HG02852 (cell line): ENCODE results near the gene UNC13C.

Experiments
- ATAC-seq: cut with Tn5 transposase; IDR thresholded peaks from one replicate; pipeline ENCODE4 v1.9.1; 2021; ENCODE audit warnings: mild to moderate bottlenecking, moderate library complexity; ENCODE audit not compliant: unreplicated experiment

Gene UNC13C

DNA sequence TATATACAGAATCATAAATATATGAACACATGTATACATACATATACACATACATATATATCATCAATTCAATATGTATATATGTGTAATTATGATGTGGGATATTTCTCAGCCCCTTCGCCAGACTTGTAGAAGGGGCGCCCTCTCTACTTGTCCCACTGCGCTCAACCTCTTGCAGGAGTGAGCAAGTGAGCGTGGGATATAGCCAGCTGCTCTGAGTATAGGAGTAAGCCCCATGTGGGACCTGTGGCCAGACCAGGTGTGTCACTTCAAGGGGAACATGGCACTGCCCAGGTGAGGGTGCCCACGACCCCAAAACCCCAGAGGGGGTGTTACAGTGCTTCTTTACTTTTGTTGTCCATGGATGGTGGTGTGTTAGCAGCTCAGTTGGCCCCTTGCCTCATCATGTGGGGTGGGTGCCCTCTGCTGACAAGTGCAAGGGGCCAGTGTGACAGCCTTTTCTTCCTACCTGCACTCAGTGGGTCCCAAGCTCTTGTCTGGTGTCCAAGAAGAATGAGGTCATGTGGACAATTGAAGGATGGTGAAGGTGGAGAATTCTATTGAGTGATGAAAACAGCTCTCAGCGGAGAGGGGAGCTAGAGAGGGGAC lies 304.1 kb downstream of the UNC13C start:
- no peak for ATAC-seq

DNA sequence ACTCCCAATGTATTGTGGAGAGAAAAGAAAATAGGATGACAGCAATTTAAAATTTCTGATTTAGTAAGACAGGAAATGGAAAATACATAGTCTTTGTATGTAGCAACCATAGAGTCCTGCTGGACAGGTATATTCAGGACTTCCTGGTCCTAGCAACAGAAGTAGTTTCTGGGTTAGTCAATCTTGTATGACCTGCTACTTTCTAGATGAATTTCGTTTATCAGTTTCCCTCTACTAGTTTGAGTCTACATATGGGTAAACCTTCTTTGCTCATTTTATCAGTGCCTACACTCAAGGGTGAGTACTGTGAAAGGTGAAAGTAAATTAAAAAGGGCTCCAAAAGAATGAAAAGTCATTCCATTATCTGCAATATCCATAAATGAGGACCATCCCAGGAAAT lies 309.8 kb downstream of the UNC13C start:
- ATAC-seq = no peak

DNA sequence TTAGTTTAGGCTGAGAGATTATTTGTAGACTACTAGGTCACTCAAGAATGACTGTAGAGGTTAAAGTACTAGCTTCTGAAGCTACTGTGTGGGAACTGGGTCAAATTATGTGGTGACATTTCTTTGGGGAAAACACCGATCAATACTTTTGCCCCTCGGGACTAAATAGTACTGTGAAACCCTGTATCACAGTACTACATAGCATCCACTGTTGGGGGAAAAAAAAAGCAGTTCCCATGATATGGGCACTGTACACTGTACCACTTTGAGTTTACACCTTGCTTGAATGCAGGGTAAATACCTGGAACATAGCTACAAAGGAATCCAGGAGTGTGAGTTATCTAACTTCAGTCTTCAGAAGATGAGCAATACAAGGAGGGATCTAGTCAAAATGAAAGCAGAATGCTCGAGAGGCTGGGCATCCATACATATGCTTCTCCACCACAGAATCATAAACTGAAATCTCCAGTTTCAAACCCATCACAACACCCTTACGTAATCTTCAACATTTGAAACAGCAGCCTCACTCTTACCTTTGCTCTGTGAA lies 311.4 kb downstream of the UNC13C start:
- peak; percentile 84 for ATAC-seq

DNA sequence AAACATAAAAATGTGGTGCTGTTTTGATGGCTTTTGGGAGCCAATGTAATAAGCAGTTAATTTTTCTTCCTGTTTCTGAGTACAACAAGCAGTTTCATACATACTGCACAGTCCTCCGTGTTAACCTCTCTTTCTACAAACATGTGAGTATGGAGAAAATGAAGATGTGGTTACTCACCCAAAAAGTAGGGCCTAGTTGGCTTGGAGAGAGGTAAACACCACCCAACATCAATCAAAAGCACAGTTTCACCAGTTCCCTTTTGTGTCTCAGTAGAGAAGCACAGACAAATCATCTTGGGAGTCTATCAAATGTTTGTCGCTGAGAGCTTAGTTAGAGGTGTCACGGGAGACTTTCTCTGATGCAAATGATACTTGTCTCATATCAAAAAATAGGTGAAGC lies 320.2 kb downstream of the UNC13C start:
- no peak for ATAC-seq

DNA sequence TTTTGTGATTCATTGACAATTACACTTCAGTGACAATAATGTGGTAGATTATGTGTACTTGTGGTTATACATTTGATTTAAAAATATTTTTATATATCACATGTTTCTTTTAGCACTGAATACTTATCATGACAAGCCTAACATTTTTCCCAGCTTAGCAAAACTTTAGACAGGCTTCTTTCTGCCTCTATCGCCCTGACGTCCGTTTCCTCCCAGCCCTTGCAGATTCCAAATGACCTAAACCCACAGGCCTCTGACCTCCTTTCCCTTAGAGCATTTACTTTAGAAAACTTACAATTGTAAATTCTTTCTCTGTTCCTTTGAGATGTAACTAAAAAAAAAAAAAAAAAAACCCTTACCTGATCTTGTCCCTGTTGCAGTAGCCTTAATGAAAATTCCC lies 326.1 kb downstream of the UNC13C start:
- no peak for ATAC-seq

DNA sequence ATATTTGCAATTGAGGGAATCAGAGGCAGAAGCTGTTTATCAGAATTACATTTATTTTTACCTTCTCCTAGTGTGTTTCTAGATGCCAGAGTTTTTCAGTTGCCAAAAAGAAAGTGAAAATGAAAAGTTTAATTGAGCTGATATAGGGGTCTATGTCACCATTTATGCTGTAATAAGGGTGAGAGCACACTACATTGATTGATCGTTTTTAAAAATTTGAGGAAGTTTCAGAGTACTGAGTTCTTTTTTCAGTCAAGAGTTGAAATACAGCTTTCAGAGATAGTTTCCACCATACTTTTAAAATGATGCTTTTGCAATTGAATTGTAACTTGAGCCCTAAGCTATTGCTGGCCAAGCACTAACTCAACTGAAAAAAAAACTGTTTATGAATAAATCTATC lies 326.9 kb downstream of the UNC13C start:
- ATAC-seq = no peak

DNA sequence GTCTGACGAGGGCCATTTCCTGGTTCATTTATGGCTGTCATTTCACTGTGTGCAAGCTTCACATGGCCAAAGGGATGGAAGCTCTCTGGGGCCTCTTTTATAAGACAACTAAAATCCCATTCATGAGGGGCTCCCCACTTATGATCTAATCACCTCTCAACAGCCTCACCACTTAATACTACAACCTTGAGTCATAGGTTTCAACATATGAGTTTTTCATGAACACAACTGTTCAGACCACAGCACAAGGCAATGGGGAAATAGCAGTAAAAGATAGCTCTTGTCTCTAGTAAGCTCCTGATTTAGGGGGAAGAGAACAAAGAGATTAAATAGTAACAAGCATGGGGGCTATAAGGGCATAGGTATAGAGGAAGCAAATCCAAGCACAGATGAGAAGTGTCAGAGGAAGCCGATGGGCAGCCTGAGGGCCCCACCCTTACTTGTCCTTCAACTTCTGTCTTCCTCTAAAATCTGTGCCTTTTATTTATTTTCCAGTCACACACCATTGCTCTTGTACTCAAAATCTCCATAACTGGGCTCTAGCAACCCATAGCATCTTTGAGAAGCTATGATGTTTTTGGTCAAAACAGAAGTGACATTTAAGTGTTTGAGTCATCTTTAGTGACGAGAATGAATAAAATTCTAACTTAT lies 329.1 kb downstream of the UNC13C start:
- ATAC-seq = no peak

DNA sequence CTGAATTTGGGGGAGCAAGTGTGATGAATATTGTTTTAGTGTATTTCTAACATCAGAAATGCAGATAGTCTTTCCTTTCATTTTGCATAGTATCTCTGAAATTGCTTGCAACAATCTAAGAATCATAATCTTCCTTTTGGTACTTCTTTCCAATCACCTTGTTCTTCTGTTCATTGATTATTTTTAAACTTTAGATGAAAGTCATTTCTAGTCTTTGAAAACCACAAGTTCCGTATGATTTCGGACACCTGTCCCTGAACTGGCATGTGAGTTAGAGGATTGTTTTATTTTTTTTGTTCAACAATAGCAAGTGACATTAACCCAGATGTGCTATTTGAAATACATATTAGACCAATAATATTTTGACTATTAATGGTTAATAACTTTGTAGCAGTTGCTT lies 329.7 kb downstream of the UNC13C start:
- ATAC-seq = no peak

DNA sequence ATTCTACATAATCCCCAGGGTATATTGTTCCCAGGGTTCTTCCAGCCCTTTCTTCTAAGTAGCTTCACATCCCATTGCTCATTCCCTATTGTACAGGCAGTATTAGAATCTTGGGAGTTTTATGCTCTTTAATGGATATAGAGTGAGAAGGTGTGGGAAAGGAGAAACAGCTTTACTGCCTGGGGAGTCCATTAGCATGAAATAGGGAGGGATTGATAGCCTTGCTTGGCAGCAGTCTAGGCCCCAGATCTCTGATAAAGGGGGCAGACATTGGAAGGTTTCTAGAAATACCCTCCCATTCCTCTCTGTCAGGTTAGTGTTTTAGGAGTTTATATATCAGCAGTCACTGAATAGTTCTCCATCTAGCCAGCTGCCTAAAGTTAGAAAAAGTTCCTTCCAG lies 334.3 kb downstream of the UNC13C start:
- no peak for ATAC-seq

DNA sequence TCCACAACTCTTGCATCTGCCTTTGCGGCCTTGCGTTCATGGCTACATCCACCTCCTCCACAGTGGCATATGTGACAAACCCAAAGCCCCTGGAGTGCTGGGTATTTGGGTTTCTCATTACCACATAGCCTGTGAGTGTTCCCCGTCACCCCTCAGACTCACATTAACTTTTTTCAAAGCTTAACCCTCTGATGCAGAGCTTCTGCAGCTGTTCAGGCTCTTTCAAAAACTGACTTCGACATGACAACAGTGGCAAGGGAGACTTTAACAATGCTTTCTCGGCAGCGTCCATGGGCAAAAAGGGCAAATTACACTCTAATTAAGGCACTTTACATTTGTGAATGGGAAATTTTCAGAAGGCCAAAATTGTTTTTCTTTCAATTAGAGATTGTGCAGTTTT lies 343.2 kb downstream of the UNC13C start:
- no peak for ATAC-seq

DNA sequence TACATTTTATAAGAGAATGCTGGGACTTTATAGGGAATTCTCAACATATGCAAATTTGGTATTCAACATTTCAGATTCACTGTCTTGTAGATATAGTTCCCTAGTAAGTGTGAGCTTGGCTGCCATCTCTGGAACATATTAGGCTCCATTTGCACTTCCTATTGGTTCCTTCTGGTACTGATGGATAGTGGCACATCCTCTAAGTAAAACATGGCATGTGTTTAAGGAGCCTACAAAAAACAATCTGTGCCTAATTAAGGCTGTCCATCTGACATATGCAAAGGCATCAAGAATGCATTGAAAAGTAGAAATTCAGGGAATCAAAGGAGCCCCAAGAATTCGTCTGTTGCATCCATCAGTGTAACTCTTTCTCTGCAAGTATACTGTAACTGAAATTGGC lies 344.1 kb downstream of the UNC13C start:
- no peak for ATAC-seq

DNA sequence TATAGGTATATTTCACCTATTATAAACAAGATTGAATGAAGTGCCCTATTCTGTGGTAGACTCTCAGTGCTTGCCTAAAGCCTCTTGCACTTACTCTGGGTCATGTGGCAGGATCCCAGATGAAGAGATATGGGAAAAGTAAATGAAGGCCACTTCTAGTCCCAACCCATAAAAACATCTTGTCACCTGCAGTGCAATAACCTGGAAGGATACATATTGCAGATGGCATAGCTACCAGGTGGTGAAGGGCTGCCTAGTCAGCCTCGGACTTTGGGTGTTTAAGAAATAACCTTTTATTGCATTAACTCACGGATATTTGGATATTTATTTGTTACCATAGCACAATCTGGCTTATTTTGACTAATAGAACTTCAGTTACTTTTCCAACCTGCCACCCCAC lies 367.1 kb downstream of the UNC13C start:
- no peak for ATAC-seq

DNA sequence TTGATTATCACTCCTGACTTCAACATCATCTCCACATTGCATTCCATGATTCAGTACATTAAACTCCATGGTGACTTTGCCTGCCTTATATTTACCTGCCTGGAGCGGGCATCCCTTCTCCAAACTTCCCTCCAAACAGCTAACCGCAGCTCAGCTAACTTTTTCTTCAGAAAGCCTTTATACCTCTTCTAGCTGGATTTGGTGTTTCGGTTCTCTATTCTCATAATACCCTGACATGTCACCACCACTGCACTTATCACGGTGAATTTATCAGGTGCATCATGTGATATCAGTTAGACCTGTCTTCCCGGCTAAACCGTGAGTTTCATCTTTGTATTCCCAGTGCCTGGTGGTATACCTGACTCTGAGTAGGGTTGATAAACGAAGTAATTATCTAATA lies 367.6 kb downstream of the UNC13C start:
- no peak for ATAC-seq

DNA sequence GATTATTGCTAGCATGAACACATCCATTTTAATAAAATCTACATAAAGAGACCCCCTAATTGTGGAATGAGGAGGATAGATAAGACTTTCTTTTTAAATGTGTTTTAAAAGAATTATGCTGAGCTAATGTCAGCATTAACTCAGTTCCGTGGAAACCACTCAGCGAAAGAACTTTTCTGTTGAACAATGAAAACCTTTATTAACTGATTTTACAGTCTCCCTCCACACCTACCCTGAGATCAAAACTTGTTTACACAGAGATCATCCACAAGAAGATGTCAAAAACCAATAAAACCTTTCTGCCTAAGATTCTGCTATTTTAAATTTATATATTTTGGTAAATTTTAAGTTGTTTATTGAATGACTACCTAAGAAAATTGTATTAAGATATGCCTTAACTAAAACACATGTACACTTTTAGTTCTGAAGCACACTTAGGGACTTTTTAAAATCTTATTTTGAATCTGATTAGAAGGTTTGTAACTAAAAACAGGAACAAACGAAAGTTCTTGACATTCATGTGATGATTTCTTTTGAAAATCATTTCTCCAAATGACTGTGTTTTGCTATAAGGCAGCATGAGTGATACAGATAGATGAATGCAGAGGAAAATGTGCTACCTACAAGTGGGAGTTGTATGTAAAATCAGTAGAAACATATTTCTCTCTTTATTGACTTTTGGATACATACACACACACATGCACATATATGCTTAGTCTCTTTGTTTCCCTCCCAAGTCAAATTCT lies 369.0 kb downstream of the UNC13C start:
- peak; percentile 82 for ATAC-seq

DNA sequence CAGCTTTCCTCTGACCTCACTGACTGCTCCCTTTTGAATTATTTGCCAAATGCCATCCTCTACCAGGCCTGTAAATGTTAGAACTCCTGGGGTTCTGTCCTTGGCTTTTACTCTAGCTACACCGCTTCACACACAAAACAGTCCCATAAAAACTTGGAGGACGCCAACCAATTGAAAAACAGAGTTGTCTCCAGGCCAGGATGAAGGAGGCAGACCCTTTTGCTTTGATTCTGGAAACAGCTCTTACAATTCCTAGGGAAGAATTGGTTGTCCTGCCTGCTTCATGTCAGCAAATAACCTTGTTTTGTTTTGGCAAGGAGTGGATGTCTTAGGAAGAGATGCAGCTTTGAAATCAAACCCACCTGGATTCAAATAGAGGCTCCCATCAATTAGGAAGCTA lies 375.5 kb downstream of the UNC13C start:
- ATAC-seq = no peak

DNA sequence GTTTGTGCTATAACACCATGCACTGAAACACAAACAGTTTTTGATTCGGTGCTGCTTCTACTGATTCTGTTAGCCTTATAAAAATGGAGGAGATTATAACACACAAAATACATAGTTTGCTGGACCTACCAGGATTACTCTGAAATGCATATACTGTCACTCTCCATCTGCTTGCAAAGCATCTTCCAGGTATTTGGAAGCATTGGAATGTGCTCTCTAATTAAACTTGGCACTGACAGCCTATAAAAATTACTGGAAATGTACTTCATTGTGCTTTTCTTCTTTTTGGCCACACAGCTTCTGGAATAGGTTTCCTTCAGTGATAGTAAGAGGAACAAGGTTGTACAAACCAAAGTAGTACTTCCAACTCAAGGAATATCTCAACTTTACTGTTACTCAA lies 376.1 kb downstream of the UNC13C start:
- ATAC-seq = no peak

DNA sequence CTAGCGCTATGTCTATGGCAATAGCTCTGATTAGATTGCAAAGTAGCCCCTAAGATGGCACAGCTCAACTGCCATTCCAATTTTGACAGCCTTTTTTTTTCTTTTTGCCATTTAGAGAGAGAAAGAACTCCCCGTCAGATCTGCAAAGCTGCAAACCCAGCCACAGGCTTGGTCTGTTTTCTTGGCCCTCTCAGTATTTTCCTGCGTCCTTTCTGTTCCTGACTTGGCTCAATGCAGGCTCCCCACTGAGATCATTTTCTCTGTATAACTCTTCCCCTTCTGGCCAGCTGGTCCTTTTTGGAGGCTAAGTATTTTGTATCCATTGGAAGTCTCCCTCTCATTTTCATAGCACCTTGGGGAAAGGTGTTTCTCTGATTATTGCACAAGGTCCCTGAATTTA lies 386.7 kb downstream of the UNC13C start:
- no peak for ATAC-seq

DNA sequence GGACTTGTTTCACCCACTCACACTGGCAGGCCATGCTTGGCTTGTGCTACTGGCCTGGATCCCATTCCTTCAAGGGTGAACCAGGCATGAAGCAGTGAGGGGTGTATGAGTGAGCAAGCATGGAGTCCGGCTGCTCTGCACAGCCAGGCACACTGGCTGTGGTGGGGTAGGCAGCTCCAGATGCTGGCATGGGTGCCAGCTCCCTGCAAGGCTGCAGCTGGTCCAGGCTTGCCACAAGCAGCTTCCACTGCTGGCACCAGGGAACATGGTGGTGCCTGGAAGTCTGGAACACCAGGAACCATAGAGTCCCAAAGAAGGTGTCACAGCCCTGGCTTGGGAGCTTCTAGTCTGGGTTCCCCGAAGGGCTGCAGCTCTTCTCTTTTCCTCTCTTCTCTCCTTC lies 395.1 kb downstream of the UNC13C start:
- ATAC-seq = no peak

DNA sequence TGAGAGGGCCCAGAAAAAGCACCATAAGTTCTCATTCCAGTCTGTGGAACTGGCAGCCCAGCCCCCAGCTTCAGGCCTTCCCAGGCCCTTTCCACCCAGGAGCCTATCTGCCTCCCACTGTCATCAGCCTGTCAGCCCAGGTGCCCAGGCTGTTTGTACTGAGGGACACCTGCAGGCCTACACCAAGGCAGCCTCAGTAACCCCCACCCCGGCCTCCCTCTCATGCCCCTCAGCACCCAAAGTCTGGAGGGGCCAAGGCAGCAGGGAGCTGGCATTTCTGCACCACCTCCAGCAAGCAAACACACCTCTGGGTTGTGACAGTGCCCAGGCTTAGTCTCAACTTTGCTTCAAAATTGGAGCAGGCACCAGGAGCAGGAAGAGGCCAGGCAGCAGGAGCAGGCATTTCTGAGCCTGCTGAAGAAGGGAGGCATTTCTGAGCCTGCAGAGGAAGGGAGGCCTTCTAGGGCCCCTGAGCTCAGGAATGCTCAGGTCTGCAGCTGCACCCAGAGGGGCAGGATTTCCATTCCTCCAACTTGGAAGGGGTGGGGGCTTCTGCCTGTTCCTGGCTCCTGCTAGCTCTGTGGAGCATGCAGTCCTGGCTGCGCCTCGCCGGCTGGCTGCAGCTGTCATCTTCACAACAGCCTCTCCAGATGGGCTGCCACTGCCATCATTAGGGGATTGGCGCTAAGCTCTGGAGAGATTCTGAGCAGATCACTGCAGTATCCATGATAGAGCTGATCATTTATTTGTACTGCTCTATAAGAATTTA lies 396.1 kb downstream of the UNC13C start:
- ATAC-seq = no peak

DNA sequence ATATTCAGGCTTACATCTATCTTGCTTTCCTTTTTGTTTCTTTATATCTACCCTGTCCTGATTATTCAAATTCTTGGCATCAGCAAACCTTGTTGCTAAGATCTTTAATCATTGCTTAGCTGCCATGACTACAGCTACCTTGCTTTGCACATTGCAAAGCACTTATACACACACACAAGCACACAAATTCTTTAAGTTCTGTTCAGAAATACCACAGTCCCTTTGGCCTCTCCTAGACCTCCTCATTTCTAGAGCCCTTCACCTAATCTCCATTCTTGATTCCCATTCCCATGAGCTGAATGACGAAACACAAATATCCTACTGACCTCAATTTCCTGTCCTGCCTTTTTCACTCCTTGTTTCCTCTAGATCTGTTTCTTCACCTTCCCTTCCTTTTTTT lies 409.6 kb downstream of the UNC13C start:
- ATAC-seq = no peak

DNA sequence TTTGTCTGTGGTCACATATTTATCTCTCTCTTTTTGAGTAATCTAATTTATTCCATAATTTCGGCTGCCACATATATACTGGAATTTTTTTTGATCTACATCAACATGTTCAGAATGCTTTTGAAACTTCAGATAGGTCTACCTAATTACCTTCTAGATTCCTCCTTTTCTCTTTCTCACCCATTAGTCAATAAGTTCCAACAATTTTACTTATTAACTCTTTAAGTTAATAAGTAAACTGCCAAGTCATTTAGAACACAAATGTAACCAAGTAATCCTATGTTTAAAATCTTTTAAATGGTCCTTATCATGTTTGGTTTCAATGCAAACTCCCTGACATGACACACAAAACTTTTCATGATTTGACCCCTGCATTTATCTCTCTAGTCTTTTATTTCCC lies 410.5 kb downstream of the UNC13C start:
- ATAC-seq = no peak
